Ascending aorta (tissue), 2 donors: ENCODE data around the gene LMBRD1. TPM values are rescaled to one million over a fixed set of nuclear protein-coding genes. Genes with fewer than 3 reads are reported as not detected.
"Not testable (repeated sequence)": the region's sequence is repeated elsewhere in the genome, so short reads cannot be mapped to it uniquely, and the experiment has no call there.

ENCODE experiments used
- DNase-seq, 2 donors: peaks; one replicate each; pipeline ENCODE4 v3.0.0-alpha.2; 2019; ENCODE audit warnings: low spot score in 2 of 2
- H3K27ac ChIP-seq, 2 donors: fragments of 200-600 bp; sonication (generic); one replicate each; pipeline ENCODE4 v1.5.1; 2016 to 2017; ENCODE audit warnings: mild to moderate bottlenecking in 1 of 2
- H3K27me3 ChIP-seq: fragments of 200-600 bp; sonication (generic); one replicate; pipeline ENCODE4 v1.5.1; 2017
- H3K36me3 ChIP-seq, 2 donors: fragments of 200-600 bp; sonication (generic); one replicate each; pipeline ENCODE4 v1.5.1; 2016
- H3K4me1 ChIP-seq, 2 donors: fragments of 200-600 bp; sonication (generic); one replicate each; pipeline ENCODE4 v1.5.1; 2016 to 2017; ENCODE audit warnings: mild to moderate bottlenecking in 1 of 2
- H3K4me3 ChIP-seq, 2 donors: fragments of 200-600 bp; sonication (generic); one replicate each; pipeline ENCODE4 v1.5.1; 2016 to 2017; ENCODE audit warnings: mild to moderate bottlenecking in 1 of 2
- H3K9me3 ChIP-seq, 2 donors: fragments of 200-600 bp; sonication (generic); one replicate each; pipeline ENCODE4 v1.5.1; 2016
- intact Hi-C: fragments of 100-400 bp; cut with DNase I; formaldehyde crosslinking; loops from one replicate; pipeline ENCODE4 v1.15.1; 2023
- total RNA-seq: library from RNA; depleted of rRNA; stranded (reverse); fragments of >200 nt; gene quantifications from one replicate; pipeline ENCODE4 v1.1.0, GENCODE V29; 2016
- TF ChIP-seq, protein P1 (sequence below), 3 experiments: fragments of 200-600 bp in 2 of 3; fragments of 450-650 bp in 1 of 3; sonication (generic) in 2 of 3; IDR thresholded peaks; one replicate each; pipeline ENCODE4 v1.5.1; 2016 to 2019; ENCODE audit warnings: antibody characterized with exemption in 3 of 3, mild to moderate bottlenecking in 1 of 3, moderate library complexity in 1 of 3

The LMBRD1 gene
- total RNA-seq, 1 donor from 2014 or later = 31.1 TPM

DNA sequence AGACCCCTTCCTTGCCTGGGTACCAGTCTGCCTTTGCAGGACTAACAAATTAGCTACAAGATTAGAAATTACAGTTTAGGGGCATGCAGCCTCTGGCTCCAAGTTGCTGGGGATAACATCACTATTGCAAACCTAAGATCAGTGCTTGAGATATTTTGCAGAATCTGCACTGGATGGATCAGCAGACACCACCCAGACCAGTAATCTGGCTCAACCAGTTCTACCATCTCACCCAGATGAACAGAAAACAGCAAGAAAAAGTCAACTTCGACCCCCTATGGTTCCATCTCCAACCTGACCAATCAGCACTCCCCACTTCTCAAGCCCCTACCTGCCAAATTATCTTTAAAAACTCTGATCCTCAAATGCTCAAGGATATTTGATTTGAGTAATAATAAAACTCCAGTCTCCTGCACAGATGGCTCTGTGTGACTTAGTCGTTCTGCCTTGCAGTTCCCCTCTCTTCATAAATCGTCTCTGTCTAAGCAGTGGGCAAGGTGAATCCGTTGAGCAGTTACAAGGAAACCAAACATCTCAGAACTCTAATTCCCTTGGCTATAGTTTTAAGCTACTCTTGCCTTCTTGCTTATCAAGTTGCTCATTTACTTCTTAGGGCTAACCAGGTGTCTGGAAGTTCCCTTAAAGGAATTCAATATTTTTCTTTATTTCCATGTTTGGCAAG, 16.1 kb upstream of the LMBRD1 start:
- no peaks in the 10 kb centered on the region for H3K36me3 ChIP-seq
- H3K4me1 ChIP-seq = no peaks in the 10 kb centered on the region
- no peaks in the 10 kb centered on the region for H3K27me3 ChIP-seq
- intact Hi-C loops = no loop called here
- TF ChIP-seq, protein P1, sequence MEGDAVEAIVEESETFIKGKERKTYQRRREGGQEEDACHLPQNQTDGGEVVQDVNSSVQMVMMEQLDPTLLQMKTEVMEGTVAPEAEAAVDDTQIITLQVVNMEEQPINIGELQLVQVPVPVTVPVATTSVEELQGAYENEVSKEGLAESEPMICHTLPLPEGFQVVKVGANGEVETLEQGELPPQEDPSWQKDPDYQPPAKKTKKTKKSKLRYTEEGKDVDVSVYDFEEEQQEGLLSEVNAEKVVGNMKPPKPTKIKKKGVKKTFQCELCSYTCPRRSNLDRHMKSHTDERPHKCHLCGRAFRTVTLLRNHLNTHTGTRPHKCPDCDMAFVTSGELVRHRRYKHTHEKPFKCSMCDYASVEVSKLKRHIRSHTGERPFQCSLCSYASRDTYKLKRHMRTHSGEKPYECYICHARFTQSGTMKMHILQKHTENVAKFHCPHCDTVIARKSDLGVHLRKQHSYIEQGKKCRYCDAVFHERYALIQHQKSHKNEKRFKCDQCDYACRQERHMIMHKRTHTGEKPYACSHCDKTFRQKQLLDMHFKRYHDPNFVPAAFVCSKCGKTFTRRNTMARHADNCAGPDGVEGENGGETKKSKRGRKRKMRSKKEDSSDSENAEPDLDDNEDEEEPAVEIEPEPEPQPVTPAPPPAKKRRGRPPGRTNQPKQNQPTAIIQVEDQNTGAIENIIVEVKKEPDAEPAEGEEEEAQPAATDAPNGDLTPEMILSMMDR (IDR thresholded peaks at IDR 0.05) = no peak
- no peak overlapping the region for H3K4me3 ChIP-seq
- no peak overlapping the region for H3K27ac ChIP-seq
- no peak for DNase-seq
- no peaks in the 10 kb centered on the region for H3K9me3 ChIP-seq

DNA sequence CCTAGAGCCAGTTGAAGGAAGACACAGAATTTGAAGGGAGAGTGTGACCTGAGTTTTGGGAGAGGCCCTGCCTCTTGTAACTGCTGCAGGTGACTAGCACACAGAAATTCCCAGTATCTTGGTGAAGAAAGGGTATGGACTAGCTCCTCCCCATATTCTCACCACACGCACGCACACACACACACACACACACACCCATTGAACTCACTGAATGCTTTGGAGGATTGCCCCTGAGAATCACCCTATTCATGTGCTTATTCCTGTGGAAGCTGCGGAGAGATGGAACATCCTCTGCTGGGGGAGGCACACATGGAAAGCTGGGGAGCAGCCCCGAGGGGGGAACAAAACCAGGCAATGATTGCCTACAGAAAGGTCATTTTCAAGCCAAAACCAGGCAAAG, 6.2 kb upstream of the LMBRD1 start:
- H3K4me3 ChIP-seq = no peak overlapping the region
- no peak overlapping the region for H3K27ac ChIP-seq
- TF ChIP-seq, protein P1 (IDR thresholded peaks at IDR 0.05) = no peak
- no peaks in the 10 kb centered on the region for H3K36me3 ChIP-seq
- no peak for DNase-seq
- no peaks in the 10 kb centered on the region for H3K9me3 ChIP-seq
- intact Hi-C loops = no loop called here
- H3K27me3 ChIP-seq = no peaks in the 10 kb centered on the region
- no peaks in the 10 kb centered on the region for H3K4me1 ChIP-seq

DNA sequence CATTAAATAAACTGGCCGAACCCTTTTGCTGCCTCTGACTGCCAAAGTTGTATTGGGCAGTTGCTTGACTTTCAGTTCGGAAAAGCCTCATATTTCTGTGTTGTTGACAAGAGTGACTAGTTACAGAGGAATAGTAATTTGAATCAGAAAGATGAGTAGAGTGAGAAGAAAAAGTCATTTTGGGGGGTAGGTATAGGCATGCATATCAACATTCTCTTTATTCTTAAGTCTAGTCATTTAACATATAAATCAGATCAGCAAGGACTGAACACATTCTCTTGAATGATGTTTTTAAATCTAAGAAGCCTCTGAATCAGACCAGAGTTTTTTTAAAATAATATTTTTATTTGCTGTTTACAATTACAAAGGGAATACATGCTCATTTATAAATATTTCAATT, 4.9 kb upstream of the LMBRD1 start:
- Histone ChIP-seq H3K4me1 (peaks cover 0 to 4% of the 10 kb centered on the region in 2 donors), H3K9me3 (no peaks in the 10 kb centered on the region), H3K27ac (no peak overlapping the region), H3K27me3 (no peaks in the 10 kb centered on the region), H3K4me3 (no peak overlapping the region), H3K36me3 (no peaks in the 10 kb centered on the region)
- intact Hi-C loops = no loop called here
- DNase-seq = no peak
- TF ChIP-seq, protein P1 (IDR thresholded peaks at IDR 0.05) = no peak

DNA sequence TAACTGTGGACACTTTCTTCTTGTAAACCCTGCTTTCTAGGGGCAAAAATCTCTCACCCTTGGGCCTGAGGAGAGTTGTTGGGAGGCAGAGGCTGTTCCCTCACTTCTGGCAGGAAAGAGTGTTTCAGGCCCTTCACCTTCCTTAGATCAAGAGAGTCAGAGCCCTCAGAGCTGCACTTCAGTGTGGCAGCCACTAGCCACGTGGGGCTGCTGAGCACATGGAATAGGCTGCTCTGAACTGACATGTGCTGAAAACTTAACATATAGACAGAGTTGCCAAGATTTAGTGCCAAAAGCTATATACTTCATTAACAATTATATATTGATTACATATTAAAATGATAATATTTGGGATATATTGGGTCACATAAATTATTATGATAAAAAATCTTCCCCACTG, 4.4 kb upstream of the LMBRD1 start:
- peaks cover 0 to 4% of the 10 kb centered on the region in 2 donors for H3K4me1 ChIP-seq
- no peak for DNase-seq
- no peaks in the 10 kb centered on the region for H3K27me3 ChIP-seq
- no peak overlapping the region for H3K4me3 ChIP-seq
- intact Hi-C loops = no loop called here
- H3K9me3 ChIP-seq = no peaks in the 10 kb centered on the region
- H3K36me3 ChIP-seq = no peaks in the 10 kb centered on the region
- H3K27ac ChIP-seq = no peak overlapping the region
- TF ChIP-seq, protein P1 (IDR thresholded peaks at IDR 0.05) = no peak

DNA sequence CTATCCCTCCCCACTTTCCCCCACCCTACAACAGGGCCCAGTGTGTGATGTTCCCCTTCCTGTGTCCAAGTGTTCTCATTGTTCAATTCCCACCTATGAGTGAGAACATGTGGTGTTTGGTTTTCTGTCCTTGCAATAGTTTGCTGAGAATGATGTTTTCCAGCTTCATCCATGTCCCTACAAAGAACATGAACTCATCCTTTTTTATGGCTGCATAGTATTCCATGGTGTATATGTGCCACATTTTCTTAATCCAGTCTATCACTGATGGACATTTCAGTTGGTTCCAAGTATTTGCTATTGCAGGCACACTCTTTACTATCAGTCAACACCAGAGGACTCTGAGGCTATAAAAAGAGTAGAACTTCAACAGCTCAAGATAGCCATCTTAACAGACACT, 2.0 kb upstream of the LMBRD1 start:
- DNase-seq, H3K36me3 ChIP-seq, H3K4me3 ChIP-seq, H3K4me1 ChIP-seq, H3K27ac ChIP-seq, H3K27me3 ChIP-seq, H3K9me3 ChIP-seq: not testable (repeated sequence)
- intact Hi-C loops = loop anchor here (5.0 to 10.0 kb wide), 4 partner anchors 69 to 1164 kb away; partner anchors contain the start of genes ADGRB3, COL19A1 and FAM135A

DNA sequence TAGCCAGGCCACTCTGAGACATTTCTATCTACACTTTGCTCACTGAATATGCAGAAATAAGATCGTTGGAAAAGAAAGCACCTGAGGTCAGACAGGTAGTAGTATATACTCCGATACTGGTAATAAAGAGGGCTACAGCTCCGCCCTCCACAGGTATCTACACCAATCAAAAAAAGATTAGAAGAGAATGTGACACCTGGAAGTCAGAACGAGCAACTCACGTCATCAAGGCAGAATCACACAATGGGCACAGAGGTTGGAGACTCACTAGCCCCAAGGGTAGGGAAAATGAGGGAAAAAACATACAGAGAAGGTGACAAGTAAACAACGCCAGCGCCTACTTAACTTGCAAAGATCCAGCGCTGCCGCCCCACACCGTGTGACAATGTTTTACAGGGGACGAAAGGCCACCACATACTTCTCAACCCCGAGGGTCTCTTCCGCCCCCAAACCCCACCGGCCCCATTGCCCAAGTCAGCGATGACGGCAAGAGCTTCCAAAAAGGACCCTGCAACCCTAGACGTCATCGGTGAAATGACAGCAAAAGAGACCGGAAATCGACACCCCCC, 653 bp downstream of the LMBRD1 start:
- H3K27me3 ChIP-seq = no peaks in the 10 kb centered on the region
- peak overlapping the region; percentile 90 to 91 for H3K27ac ChIP-seq
- no peaks in the 10 kb centered on the region for H3K9me3 ChIP-seq
- H3K4me1 ChIP-seq = peaks cover 0 to 13% of the 10 kb centered on the region in 2 donors
- DNase-seq = peak in 1 of 2 donors; percentile 73
- H3K36me3 ChIP-seq = no peaks in the 10 kb centered on the region
- TF ChIP-seq, protein P1 (IDR thresholded peaks at IDR 0.05) = no peak
- intact Hi-C loops = loop anchor here (5.0 to 10.0 kb wide), 4 partner anchors 71 to 1161 kb away; partner anchors contain the start of genes ADGRB3, COL19A1 and FAM135A
- H3K4me3 ChIP-seq = peak overlapping the region; percentile 64 to 68
